CD4-positive, alpha-beta T cell treated with Interleukin-6 at 100 ng/mL for 8 hours (primary cell): Measurements from ENCODE around the gene TNFAIP8L1.
"Not testable (repeated sequence)": the region's sequence is repeated elsewhere in the genome, so short reads cannot be mapped to it uniquely, and the experiment has no call there.

ENCODE experiments used
- DNase-seq: peaks from one replicate; pipeline ENCODE4 v3.0.0-alpha.2; 2020; ENCODE audit warnings: mixed read lengths, low spot score

TNFAIP8L1 gene

GRCh38 chr19:4678881-4679790 lies 39.8 kb downstream of the TNFAIP8L1 start:
- DNase-seq, result no peak

- DNase-seq, result not testable (repeated sequence)
These were observed 40.7 kb downstream of the TNFAIP8L1 start for GRCh38 chr19:4680021-4680420.

GRCh38 chr19:4682417-4683200 lies 43.3 kb downstream of the TNFAIP8L1 start:
- no peak for DNase-seq

GRCh38 chr19:4684312-4685095 lies 45.2 kb downstream of the TNFAIP8L1 start:
- DNase-seq, result no peak

DNA sequence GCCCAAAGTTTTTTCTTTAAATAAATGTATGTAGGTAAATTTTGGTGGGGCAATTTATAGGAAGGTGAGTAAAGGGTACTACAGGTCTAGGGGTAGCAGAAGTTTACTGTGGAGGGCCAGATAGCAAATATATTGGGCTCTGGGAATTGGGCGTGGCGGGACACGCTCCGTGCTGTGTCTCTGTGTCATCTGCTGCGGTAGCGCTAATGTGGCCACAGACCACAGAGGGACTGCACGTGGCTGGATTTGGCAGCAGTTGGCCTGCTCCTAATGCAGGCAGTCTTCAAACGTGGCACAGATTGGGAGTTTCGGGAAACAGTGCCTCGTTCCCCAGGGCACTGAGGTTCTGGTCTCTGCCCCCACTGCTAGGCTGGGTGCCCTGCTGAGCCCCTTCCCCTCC lies 47.4 kb downstream of the TNFAIP8L1 start:
- DNase-seq, result no peak

DNA sequence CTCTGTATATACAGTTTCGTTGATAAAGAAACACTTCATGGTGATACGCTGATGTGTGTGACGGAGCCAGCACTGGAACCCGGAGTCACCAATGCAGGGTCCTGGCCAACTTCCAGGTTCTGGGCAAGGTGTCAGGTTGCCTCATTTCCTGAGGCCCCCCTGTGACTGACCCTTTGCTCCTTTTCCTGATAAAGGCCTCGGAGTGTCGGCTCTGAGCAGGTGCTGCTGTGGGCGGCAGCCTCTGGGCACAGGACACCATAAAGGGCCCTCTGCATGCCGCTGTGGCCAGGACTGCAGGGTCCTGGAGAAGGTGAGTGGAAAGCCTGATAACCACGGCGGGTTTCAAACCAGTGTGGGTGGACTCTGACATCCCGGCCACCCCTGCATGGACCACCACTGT lies 48.1 kb downstream of the TNFAIP8L1 start:
- DNase-seq, result no peak

DNA sequence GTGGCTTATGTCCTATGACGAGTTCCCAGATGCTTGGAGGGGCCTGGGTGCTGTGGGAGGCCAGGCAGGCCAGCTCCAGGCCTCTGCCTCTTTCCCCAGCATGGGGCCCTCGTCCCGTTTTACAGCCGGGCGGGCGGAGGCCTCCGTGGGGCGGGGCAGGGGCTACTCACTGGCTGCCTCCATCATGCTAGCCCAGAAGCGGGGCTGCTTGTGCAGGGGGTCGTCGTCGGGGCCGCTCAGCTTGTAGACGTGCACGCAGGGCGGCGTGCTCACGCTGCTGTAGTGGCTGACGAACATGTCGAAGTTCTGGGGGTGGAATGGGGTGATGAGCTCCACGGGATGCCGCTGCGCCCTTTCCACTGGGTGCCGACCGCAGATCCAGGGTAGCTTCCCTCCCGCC lies 49.3 kb downstream of the TNFAIP8L1 start:
- no peak for DNase-seq

DNA sequence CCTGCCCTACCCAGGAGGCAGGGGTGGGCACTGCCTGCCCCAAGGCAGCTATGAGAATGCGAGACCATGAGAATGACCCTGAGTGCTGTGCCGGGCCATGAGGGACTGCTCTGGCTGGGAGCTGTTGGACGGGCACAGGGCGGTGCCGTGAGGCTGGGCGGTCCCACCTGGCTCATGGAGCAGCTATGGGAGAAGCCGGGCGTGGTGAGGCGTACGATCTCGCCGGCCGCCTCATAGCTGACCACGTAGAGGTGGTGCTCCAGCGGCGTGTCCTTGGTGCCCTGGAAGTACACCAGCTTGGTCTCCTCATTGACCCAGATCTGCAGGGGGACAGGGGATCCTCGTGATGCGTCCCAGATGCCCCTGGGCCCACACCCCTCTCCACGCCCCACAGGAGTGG lies 50.1 kb downstream of the TNFAIP8L1 start:
- DNase-seq, result no peak

GRCh38 chr19:4690361-4690760 lies 51.0 kb downstream of the TNFAIP8L1 start:
- DNase-seq, result no peak

DNA sequence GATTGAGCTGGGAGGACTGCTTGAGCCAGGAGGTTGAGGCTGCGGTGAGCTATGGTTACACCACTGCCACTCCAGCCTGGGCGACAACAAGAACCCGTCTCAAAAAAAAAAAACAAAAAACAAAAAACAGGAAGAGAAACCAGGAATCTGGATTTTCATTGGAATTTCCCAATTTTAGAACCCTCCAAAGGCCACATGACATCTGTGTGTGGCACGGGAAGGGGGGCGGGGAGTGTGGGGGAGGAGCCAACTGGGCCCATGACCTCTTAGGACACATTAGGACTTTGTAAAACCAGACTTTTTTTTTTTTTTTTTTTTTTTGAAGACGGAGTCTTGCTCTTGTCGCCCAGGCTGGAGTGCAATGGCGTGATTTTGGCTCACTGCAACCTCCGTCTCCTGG lies 52.1 kb downstream of the TNFAIP8L1 start:
- no peak for DNase-seq

- DNase-seq, result no peak
These were observed 53.1 kb downstream of the TNFAIP8L1 start for GRCh38 chr19:4692251-4693077.

- DNase-seq, result no peak
These were observed 53.7 kb downstream of the TNFAIP8L1 start for GRCh38 chr19:4693078-4693350.

DNA sequence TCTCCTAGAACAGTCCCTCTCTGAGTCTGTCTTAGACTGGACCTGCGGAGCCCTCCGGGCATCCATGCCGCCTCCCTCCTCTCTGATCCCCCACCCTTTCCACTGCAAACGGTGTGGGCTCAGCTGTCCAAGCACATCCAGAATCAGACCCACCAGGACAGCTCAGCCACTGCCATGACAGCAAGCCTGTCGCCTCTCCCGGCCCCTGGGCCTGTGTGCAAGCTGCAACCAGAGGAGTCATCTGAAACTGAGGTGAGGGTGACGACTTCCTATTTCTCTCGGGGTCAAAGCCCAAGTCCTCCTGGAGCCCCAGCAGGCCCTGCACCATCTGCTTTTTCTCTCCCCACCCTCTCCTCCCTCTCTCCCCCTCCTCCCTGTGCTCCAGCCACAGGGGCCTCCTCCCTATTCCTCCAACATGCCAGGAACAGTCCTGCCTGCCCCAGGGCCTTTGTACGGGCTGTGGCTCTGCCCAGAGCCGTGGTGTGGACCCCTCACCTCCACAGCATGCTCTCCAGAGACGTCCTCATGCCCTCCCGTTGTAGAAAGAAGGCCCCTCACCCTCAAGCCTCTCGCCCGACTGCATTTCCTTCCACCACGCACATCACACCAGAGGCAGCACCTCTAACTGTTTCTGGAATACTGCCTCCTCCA lies 54.3 kb downstream of the TNFAIP8L1 start:
- DNase-seq, result no peak

DNA sequence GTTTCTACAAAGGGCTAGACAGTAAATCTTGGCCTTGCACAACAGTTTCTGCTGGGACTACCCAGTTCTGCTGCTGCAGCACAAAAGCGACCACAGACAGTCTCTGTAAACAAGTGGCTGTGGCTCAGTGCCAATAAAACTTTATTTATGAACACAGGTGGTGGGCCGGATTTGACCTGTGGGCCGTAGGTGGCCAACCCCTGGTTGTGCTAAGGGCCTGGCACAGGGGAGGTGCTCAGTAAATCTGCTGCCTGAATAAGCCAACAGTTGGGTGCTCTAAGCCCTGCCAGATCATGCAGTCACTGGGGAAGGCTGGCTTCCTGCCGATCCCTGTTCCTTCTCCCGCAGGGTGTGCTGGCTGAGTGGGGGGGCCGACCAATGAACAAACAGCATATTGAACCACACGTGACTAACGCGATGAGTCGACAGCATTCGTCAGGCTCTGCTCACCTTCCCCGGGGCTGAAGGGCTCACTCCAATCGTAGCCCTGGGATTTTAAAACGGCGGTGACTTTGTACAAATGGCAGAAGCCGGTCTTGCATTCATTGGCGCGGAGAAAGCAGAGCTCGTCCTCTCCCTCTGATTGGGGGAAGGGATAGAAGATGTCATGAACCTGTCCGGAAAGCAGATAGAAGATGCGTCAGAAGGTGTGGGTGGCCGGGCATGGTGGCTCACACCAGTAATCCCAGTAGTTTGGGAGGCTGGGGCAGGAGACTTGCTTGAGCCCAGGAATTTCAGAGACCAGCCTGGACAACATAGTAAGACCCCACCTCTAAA lies 55.1 kb downstream of the TNFAIP8L1 start:
- no peak for DNase-seq

GRCh38 chr19:4695224-4695731 lies 56.0 kb downstream of the TNFAIP8L1 start:
- no peak for DNase-seq

DNA sequence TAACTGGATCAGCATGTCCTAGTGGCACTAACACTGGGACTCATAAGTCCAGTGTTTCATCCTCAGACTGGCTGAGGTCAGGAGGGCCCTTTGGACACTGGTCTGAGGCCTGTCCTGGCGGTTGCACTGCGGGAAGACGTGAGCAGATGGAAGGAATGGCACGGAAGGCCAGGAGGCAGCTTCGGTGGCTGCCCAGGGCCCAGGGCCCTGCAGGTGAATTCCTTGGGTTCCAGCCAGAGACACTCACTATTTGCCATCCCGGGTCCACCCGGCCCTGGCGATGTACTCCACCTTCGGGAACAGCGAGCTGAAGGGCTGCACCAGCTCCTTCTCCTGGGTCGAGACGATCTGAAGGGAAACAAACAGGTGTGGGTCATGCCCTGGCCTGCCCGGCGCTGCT lies 58.0 kb downstream of the TNFAIP8L1 start:
- DNase-seq, result no peak

DNA sequence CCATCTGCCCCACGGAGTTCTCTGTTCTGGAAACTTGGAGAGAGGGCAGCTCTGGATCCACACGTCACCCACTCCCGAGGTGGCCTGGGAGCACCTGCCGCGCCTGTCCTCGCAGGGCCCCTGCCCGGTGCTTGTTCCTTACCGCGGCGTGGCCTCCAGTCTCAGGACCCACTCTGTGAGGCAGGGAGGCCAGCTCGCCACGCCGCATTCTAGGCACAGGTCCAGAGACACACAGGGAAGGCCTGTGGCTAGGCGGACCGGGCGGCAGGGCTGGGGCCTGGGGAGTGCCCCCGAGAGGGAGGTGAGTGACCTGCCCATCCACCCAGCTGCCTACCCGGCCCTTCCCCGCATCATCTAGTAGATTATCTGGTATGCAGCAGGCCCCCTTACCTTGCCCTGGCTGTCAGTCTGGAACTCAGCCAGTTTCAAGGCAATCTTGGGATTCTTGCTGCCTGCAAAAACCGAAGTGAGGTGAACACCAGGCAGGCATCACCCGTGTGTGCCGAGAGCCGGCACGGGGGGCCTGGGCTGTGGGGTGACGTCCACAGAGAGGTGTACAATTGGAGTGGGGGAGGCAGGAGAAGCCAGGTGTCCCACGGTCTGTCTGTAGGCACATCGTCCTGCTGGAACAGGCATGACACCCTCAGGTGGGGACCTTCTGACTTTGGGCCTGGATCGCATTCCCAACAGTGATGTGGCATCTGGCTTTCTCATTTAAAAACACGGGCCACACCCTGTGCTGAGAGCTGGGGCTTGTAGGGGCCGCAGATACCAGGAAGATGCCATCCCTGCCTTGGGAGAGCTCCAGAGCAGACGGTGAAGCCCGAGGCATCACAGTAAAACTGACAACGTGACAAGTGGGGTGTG lies 60.7 kb downstream of the TNFAIP8L1 start:
- no peak for DNase-seq

DNA sequence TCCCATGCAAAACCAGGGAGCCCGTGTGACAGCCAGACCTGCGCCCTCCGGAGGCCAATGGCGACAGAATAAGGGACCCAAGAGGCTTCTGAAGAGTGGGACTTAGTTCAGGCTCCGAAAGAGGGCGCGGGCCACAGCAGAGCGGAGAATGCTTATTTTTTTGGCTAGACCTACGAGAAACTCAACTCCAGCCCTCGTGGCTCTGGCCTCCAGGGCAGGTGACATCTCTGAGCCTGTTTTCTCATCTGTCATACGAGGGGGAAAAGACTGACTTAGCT lies 61.3 kb downstream of the TNFAIP8L1 start:
- no peak for DNase-seq

- no peak for DNase-seq
These were observed 62.2 kb downstream of the TNFAIP8L1 start for GRCh38 chr19:4701557-4701956.
